HL-60 (cell line): ENCODE measurements around the gene SORT1.
"Not testable (repeated sequence)": the region's sequence is repeated elsewhere in the genome, so short reads cannot be mapped to it uniquely, and the experiment has no call there.

ENCODE experiments used
- DNase-seq, 2 experiments: peaks; one replicate each; pipeline ENCODE4 v3.0.0-alpha.2; 2010 to 2020; ENCODE audit warnings: low read depth in 1 of 2, low spot score in 1 of 2
- H3K27ac ChIP-seq: fragments of 250-450 bp; sonication (Bioruptor Pico); replicated peaks from 2 replicates; pipeline ENCODE4 v1.5.1; 2020; ENCODE audit warnings: mild to moderate bottlenecking, moderate library complexity
- H3K27me3 ChIP-seq: fragments of 250-450 bp; sonication (Bioruptor Pico); 2 replicates; pipeline ENCODE4 v1.5.1; 2021; ENCODE audit warnings: mild to moderate bottlenecking, moderate library complexity; ENCODE audit not compliant: insufficient read depth, poor library complexity, severe bottlenecking
- H3K4me3 ChIP-seq: replicated peaks from 2 replicates; pipeline ENCODE4 v1.5.1; 2011; ENCODE audit warnings: mild to moderate bottlenecking, control low read depth, low read length; ENCODE audit not compliant: insufficient read depth
- GABPA ChIP-seq: IDR thresholded peaks from 2 replicates; pipeline ENCODE4 v1.6.1; 2012; ENCODE audit warnings: low read depth
- POLR2AphosphoS5 ChIP-seq: IDR thresholded peaks from 2 replicates; pipeline ENCODE4 v1.6.1; 2012; ENCODE audit warnings: low read depth
- REST ChIP-seq: IDR thresholded peaks from 2 replicates; pipeline ENCODE4 v1.6.1; 2012; ENCODE audit warnings: low read depth; ENCODE audit not compliant: insufficient replicate concordance
- SPI1 ChIP-seq: IDR thresholded peaks from 2 replicates; pipeline ENCODE4 v1.6.1; 2012; ENCODE audit warnings: low read depth, mild to moderate bottlenecking, borderline replicate concordance
- TF ChIP-seq, protein P1 (sequence below): IDR thresholded peaks from one replicate; pipeline ENCODE4 v1.5.1; 2011; ENCODE audit warnings: low read length, control low read depth, inconsistent platforms; ENCODE audit not compliant: insufficient read depth

The SORT1 gene

GRCh38 chr1:109292364-109292763 lies 105.4 kb downstream of the SORT1 start:
- no peak for TF ChIP-seq REST
- no peak for TF ChIP-seq POLR2AphosphoS5
- no peak for TF ChIP-seq GABPA
- TF ChIP-seq, protein P1, sequence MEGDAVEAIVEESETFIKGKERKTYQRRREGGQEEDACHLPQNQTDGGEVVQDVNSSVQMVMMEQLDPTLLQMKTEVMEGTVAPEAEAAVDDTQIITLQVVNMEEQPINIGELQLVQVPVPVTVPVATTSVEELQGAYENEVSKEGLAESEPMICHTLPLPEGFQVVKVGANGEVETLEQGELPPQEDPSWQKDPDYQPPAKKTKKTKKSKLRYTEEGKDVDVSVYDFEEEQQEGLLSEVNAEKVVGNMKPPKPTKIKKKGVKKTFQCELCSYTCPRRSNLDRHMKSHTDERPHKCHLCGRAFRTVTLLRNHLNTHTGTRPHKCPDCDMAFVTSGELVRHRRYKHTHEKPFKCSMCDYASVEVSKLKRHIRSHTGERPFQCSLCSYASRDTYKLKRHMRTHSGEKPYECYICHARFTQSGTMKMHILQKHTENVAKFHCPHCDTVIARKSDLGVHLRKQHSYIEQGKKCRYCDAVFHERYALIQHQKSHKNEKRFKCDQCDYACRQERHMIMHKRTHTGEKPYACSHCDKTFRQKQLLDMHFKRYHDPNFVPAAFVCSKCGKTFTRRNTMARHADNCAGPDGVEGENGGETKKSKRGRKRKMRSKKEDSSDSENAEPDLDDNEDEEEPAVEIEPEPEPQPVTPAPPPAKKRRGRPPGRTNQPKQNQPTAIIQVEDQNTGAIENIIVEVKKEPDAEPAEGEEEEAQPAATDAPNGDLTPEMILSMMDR, result no peak
- TF ChIP-seq SPI1, result no peak

GRCh38 chr1:109290998-109291397 lies 106.7 kb downstream of the SORT1 start:
- no peak overlapping the region; the same call in 1 of the 2 replicates for H3K27ac ChIP-seq
- no peaks in the 10 kb centered on the region for H3K27me3 ChIP-seq
- DNase-seq, result peak in 1 of 2 experiments; percentile 84
- no peak overlapping the region for H3K4me3 ChIP-seq
- TF ChIP-seq SPI1, result peak; percentile 41; the same call in 1 of the 2 replicates
- TF ChIP-seq REST, result no peak

More at GRCh38 chr1:109292364-109292763, 105.4 kb downstream of the SORT1 start:
- Histone ChIP-seq H3K27ac (no peak overlapping the region), H3K27me3 (no peaks in the 10 kb centered on the region), H3K4me3 (no peak overlapping the region)
- DNase-seq, result no peak

DNA sequence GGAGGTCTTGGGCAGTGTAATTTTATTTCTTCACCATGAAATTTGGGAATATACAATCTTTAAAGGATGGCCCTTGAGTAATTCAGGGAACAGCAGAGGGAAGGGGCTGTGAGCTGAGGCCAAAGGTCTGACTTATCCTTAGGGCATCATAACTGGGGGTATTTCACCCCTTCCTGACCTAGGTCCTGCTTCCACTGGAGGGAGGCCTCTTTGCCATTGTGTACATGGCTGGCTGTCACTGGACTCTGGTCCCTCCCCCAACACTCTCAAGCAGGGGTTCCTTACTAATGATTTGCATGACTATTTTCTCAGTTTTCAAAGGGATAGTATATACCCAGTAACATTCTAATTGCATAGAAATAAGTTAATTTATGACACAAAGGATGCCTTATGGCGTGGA lies 107.6 kb downstream of the SORT1 start:
- no peak for DNase-seq
- TF ChIP-seq GABPA (no peak), REST (no peak), POLR2AphosphoS5 (no peak), SPI1 (no peak)
- TF ChIP-seq, protein P1, result no peak
- Histone ChIP-seq H3K27me3 (no peaks in the 10 kb centered on the region), H3K27ac (no peak overlapping the region), H3K4me3 (no peak overlapping the region)

DNA sequence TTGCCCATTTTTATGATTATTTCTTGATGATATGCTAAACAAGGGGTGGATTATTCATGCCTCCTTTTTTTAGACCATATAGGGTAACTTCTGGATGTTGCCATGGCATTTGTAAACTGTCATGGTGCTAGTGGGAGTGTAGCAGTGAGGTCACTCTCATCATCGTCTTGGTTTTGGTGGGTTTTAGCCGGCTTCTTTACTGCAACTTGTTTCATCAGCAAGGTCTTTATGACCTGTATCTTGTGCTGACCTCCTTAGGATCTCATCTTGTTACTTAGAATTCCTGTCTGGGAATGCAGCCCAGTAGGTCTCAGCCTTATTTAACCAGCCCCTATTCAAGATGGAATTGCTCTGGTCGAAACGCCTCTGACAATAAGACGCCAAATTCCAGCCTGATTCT lies 111.0 kb downstream of the SORT1 start:
- not testable (repeated sequence) for H3K4me3 ChIP-seq, H3K27me3 ChIP-seq, DNase-seq, H3K27ac ChIP-seq
